H1 (cell line): ENCODE data around the gene DYNC2I2. TPM values are rescaled to one million over a fixed set of nuclear protein-coding genes. Genes with fewer than 3 reads are reported as not detected.
A peak's percentile ranks its signal among the peaks of the same experiment; 100 is the strongest.

ENCODE experiments used
- ASH2L ChIP-seq: fragments of 200-600, 300-600 bp; sonication (generic); IDR thresholded peaks from one replicate; pipeline ENCODE4 v1.7.1; 2017; ENCODE audit warnings: low read length
- CREB1 ChIP-seq: IDR thresholded peaks from 2 replicates; pipeline ENCODE4 v1.6.1; 2012; ENCODE audit warnings: inconsistent platforms
- E2F6 ChIP-seq: IDR thresholded peaks from 2 replicates; pipeline ENCODE4 v1.6.1; 2012; ENCODE audit warnings: inconsistent platforms
- EP300 ChIP-seq, 2 experiments: IDR thresholded peaks; 1 replicate in 1 of 2; 2 replicates in 1 of 2; pipeline ENCODE4 v1.6.1; 2011 to 2012; ENCODE audit warnings: low read depth in 2 of 2, low read length in 2 of 2, mild to moderate bottlenecking in 2 of 2, borderline replicate concordance in 1 of 2, inconsistent platforms in 1 of 2, moderate library complexity in 1 of 2
- KDM4A ChIP-seq: IDR thresholded peaks from one replicate; pipeline ENCODE4 v1.7.1; 2012; ENCODE audit warnings: low read depth, mild to moderate bottlenecking, moderate library complexity, low read length, inconsistent platforms; ENCODE audit not compliant: severe bottlenecking
- MAX ChIP-seq: IDR thresholded peaks from 2 replicates; pipeline ENCODE4 v1.6.1; 2012; ENCODE audit warnings: inconsistent platforms
- PHF8 ChIP-seq: fragments of 200-600 bp; sonication (generic); conservative IDR thresholded peaks from 2 replicates; pipeline ENCODE4 v1.7.1; 2012; ENCODE audit warnings: low read depth, mild to moderate bottlenecking, inconsistent platforms, low read length, moderate library complexity
- POLR2A ChIP-seq, 2 experiments: IDR thresholded peaks; 1 replicate in 1 of 2; 2 replicates in 1 of 2; pipeline ENCODE4 v1.6.1; 2011; ENCODE audit warnings: low read depth in 2 of 2, low read length in 2 of 2, mild to moderate bottlenecking in 2 of 2; ENCODE audit errors: control extremely low read depth in 1 of 2
- POLR2AphosphoS5 ChIP-seq: IDR thresholded peaks from 2 replicates; pipeline ENCODE4 v1.6.1; 2011; ENCODE audit warnings: low read depth, low read length
- RAD21 ChIP-seq, 2 experiments: IDR thresholded peaks in 1 of 2; conservative IDR thresholded peaks in 1 of 2; 2 replicates each; pipeline ENCODE4 v1.6.1; 2011; ENCODE audit warnings: low read depth in 2 of 2, low read length in 2 of 2, improper control_type of control experiment in 1 of 2, inconsistent platforms in 1 of 2, mild to moderate bottlenecking in 1 of 2, moderate library complexity in 1 of 2
- SAP30 ChIP-seq: fragments of 300-600 bp; sonication (generic); IDR thresholded peaks from 2 replicates; pipeline ENCODE4 v1.7.1; 2012; ENCODE audit warnings: low read length, moderate library complexity, mild to moderate bottlenecking, inconsistent platforms; ENCODE audit not compliant: insufficient read depth, insufficient replicate concordance
- SIN3A ChIP-seq, 2 experiments: IDR thresholded peaks in 1 of 2; conservative IDR thresholded peaks in 1 of 2; 2 replicates each; pipeline ENCODE4 v1.6.1; 2011 to 2012; ENCODE audit warnings: low read length in 2 of 2, improper control_type of control experiment in 1 of 2, low read depth in 1 of 2, mild to moderate bottlenecking in 1 of 2
- SP1 ChIP-seq: IDR thresholded peaks from 2 replicates; pipeline ENCODE4 v1.6.1; 2011; ENCODE audit warnings: low read depth, low read length
- SP2 ChIP-seq: IDR thresholded peaks from 2 replicates; pipeline ENCODE4 v1.6.1; 2012; ENCODE audit warnings: mild to moderate bottlenecking, low read length, inconsistent platforms
- SRF ChIP-seq: IDR thresholded peaks from 2 replicates; pipeline ENCODE4 v1.6.1; 2011; ENCODE audit warnings: mild to moderate bottlenecking, low read depth, low read length, moderate library complexity
- TAF1 ChIP-seq: IDR thresholded peaks from 2 replicates; pipeline ENCODE4 v1.6.1; 2011; ENCODE audit warnings: mild to moderate bottlenecking, low read depth, low read length
- TBP ChIP-seq: IDR thresholded peaks from 2 replicates; pipeline ENCODE4 v1.6.1; 2011; ENCODE audit warnings: low read depth, low read length, improper control_type of control experiment
- TEAD4 ChIP-seq: IDR thresholded peaks from 2 replicates; pipeline ENCODE4 v1.6.1; 2012; ENCODE audit warnings: low read depth, low read length, inconsistent platforms, mixed read lengths
- YY1 ChIP-seq: IDR thresholded peaks from 2 replicates; pipeline ENCODE4 v1.6.1; 2011; ENCODE audit warnings: low read depth, mild to moderate bottlenecking, low read length
- polyA plus RNA-seq, 7 experiments: library from polyadenylated mRNA; depleted of rRNA in 3 of 7; stranded (reverse) in 5 of 7; unstranded in 2 of 7; fragments of >200 nt in 5 of 7; fragments of 200-250 nt in 2 of 7; gene quantifications; 1 replicate in 5 of 7; 2 replicates in 1 of 7; 4 replicates in 1 of 7; pipeline versions ENCODE4 v1.2.1 to v1.2.3, GENCODE V29; 2011 to 2013; ENCODE audit warnings: missing spikeins in 2 of 7, mixed read lengths in 2 of 7
- total RNA-seq: library from RNA; stranded (reverse); fragmentation: NEBNext Ultra II Directional; extraction: Animal tissue kit (Norgen Biotek cat#: 25700); gene quantifications from 2 replicates; pipeline ENCODE4 v1.2.1, GENCODE V29; 2021
- TF ChIP-seq, protein P1 (sequence below): IDR thresholded peaks from 2 replicates; pipeline ENCODE4 v1.6.1; 2012; ENCODE audit warnings: low read length, inconsistent platforms

The DYNC2I2 gene
- total and polyA plus RNA-seq, 2 of the 8 experiments (the other 6 are each of a cell fraction or from before 2014, with no cell fraction given) = 58.0 to 78.5 TPM

- peak; percentile 82 to 87 for TF ChIP-seq POLR2A (IDR thresholded peaks at IDR 0.05; ENCODE audit: control extremely low read depth in 1 of 2, low read depth in 2 of 2, low read length in 2 of 2)
- TF ChIP-seq PHF8 = peak; percentile 79
- 0 out of 2 replicates have a peak, but pooled peaks have one; percentile 44 for TF ChIP-seq SP1
- peak in 1 of 2 experiments; percentile 17; a peak in 1 of 4 replicates for TF ChIP-seq RAD21 (IDR thresholded peaks at IDR 0.05 in 1 of 2, conservative IDR thresholded peaks at IDR 0.05 in 1 of 2; ENCODE audit: low read depth in 2 of 2, low read length in 2 of 2)
- TF ChIP-seq CREB1 = peak; percentile 95
- peak; percentile 83 for TF ChIP-seq SAP30
- TF ChIP-seq, protein P1, sequence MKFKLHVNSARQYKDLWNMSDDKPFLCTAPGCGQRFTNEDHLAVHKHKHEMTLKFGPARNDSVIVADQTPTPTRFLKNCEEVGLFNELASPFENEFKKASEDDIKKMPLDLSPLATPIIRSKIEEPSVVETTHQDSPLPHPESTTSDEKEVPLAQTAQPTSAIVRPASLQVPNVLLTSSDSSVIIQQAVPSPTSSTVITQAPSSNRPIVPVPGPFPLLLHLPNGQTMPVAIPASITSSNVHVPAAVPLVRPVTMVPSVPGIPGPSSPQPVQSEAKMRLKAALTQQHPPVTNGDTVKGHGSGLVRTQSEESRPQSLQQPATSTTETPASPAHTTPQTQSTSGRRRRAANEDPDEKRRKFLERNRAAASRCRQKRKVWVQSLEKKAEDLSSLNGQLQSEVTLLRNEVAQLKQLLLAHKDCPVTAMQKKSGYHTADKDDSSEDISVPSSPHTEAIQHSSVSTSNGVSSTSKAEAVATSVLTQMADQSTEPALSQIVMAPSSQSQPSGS = peak; percentile 83
- peak; percentile 77 for TF ChIP-seq KDM4A
- peak; percentile 65 to 86; a peak in 1 of 4 replicates for TF ChIP-seq SIN3A (conservative IDR thresholded peaks at IDR 0.05 in 1 of 2, IDR thresholded peaks at IDR 0.05 in 1 of 2; ENCODE audit: low read depth in 1 of 2, low read length in 2 of 2)
- 0 out of 3 replicates have a peak, but pooled peaks of 1 of the 2 experiments have one; percentile 9 for TF ChIP-seq EP300 (IDR thresholded peaks at IDR 0.05; ENCODE audit: borderline replicate concordance in 1 of 2, low read depth in 2 of 2, low read length in 2 of 2)
- peak; percentile 78 for TF ChIP-seq E2F6
- TF ChIP-seq YY1 = peak; percentile 100
- peak; percentile 43; the same call in 1 of the 2 replicates for TF ChIP-seq POLR2AphosphoS5
- peak; percentile 82 for TF ChIP-seq MAX
- peak; percentile 92 for TF ChIP-seq TAF1
- peak; percentile 96 for TF ChIP-seq TEAD4
- TF ChIP-seq TBP = peak; percentile 75
- TF ChIP-seq ASH2L = peak; percentile 85
- TF ChIP-seq SP2 = no peak
- TF ChIP-seq SRF = peak; percentile 50
Observed at GRCh38 chr9:128656416-128657343, at the start of gene DYNC2I2 (continued).
